Loucy (cell line): ENCODE measurements around the gene ETS1.

Experiments used
- H2AFZ ChIP-seq: fragments of 200-600 bp; sonication (generic); 2 replicates; pipeline ENCODE4 v1.6.0; 2016; ENCODE audit warnings: antibody characterized with exemption, mild to moderate bottlenecking, low read length, moderate library complexity
- H3F3A ChIP-seq: fragments of 200-600 bp; 2 replicates; pipeline ENCODE4 v1.6.0; 2016; ENCODE audit warnings: antibody characterized with exemption, low read depth, mild to moderate bottlenecking
- H3K27me3 ChIP-seq: fragments of 200-600 bp; sonication (generic); 2 replicates; pipeline ENCODE4 v1.6.1; 2014; ENCODE audit warnings: low read length, mild to moderate bottlenecking; ENCODE audit not compliant: insufficient read depth, poor library complexity, severe bottlenecking
- H3K36me3 ChIP-seq: fragments of 200-600 bp; sonication (generic); 2 replicates; pipeline ENCODE4 v1.6.1; 2016; ENCODE audit warnings: low read length; ENCODE audit not compliant: insufficient read depth
- H3K4me1 ChIP-seq: fragments of 200-600 bp; sonication (generic); 2 replicates; pipeline ENCODE4 v1.5.1; 2014; ENCODE audit warnings: low read length, mild to moderate bottlenecking; ENCODE audit not compliant: insufficient read depth, poor library complexity, severe bottlenecking
- H3K4me2 ChIP-seq: fragments of 200-600 bp; sonication (generic); 2 replicates; pipeline ENCODE4 v1.6.0; 2014; ENCODE audit warnings: antibody characterized with exemption, low read length, low read depth, mild to moderate bottlenecking; ENCODE audit not compliant: poor library complexity, severe bottlenecking
- H3K4me3 ChIP-seq: fragments of 200-600 bp; sonication (generic); 2 replicates; pipeline ENCODE4 v1.5.1; 2014; ENCODE audit warnings: low read length, mild to moderate bottlenecking, mixed read lengths; ENCODE audit not compliant: poor library complexity, severe bottlenecking
- H3K79me2 ChIP-seq: fragments of 200-600 bp; sonication (generic); 2 replicates; pipeline ENCODE4 v1.6.1; 2014; ENCODE audit warnings: low read length; ENCODE audit not compliant: insufficient read depth
- H3K9ac ChIP-seq: fragments of 200-600 bp; sonication (generic); 2 replicates; pipeline ENCODE4 v1.6.0; 2014; ENCODE audit warnings: mild to moderate bottlenecking, low read depth, low read length, moderate library complexity; ENCODE audit not compliant: poor library complexity, severe bottlenecking
- H3K9me2 ChIP-seq: fragments of 200-600 bp; sonication (generic); replicated peaks from 2 replicates; pipeline ENCODE4 v1.6.1; 2016; ENCODE audit warnings: low read depth, low read length, mixed read lengths
- H3K9me3 ChIP-seq: fragments of 200-600 bp; sonication (generic); 2 replicates; pipeline ENCODE4 v1.6.1; 2014; ENCODE audit warnings: mild to moderate bottlenecking, antibody characterized with exemption, low read length, low read depth; ENCODE audit not compliant: insufficient read depth
- H4K20me1 ChIP-seq: fragments of 200-600 bp; sonication (generic); 2 replicates; pipeline ENCODE4 v1.6.0; 2014; ENCODE audit warnings: antibody characterized with exemption, low read length, mild to moderate bottlenecking; ENCODE audit not compliant: insufficient read depth, poor library complexity, severe bottlenecking
- CTCF ChIP-seq: fragments of 200-600 bp; sonication (generic); conservative IDR thresholded peaks from 2 replicates; pipeline ENCODE4 v1.5.1; 2014; ENCODE audit warnings: mild to moderate bottlenecking, antibody characterized with exemption, low read length
- EZH2phosphoT487 ChIP-seq: fragments of 200-600 bp; IDR thresholded peaks from 2 replicates; pipeline ENCODE4 v1.6.1; 2018; ENCODE audit warnings: antibody characterized with exemption, mild to moderate bottlenecking, moderate library complexity, borderline replicate concordance

The ETS1 gene

GRCh38 chr11:128515826-128516778 lies 71.3 kb downstream of the ETS1 start:
- H2AFZ ChIP-seq, result no peak overlapping the region
- H3K9ac ChIP-seq, result peak overlapping the region; percentile 99
- no peaks in the 10 kb centered on the region for H3F3A ChIP-seq
- peaks cover 100% of the 10 kb centered on the region for H3K79me2 ChIP-seq
- H3K9me3 ChIP-seq, result no peaks in the 10 kb centered on the region
- H3K4me3 ChIP-seq, result peak overlapping the region; percentile 91
- TF ChIP-seq EZH2phosphoT487 (no peak), CTCF (no peak)
- H4K20me1 ChIP-seq, result peaks cover 99% of the 10 kb centered on the region
- peaks cover 28% of the 10 kb centered on the region for H3K36me3 ChIP-seq
- no peaks in the 10 kb centered on the region for H3K27me3 ChIP-seq
- no peaks in the 10 kb centered on the region for H3K9me2 ChIP-seq
- H3K4me1 ChIP-seq, result peaks cover 91% of the 10 kb centered on the region
- peak overlapping the region; percentile 96 for H3K4me2 ChIP-seq

- Histone ChIP-seq H3K4me3 (peak overlapping the region; percentile 91), H3K79me2 (peaks cover 100% of the 10 kb centered on the region), H3K9me2 (no peaks in the 10 kb centered on the region), H3F3A (no peaks in the 10 kb centered on the region), H3K27me3 (no peaks in the 10 kb centered on the region), H3K36me3 (peaks cover 28% of the 10 kb centered on the region), H3K9ac (peak overlapping the region; percentile 99), H3K4me1 (peaks cover 94% of the 10 kb centered on the region), H4K20me1 (peaks cover 99% of the 10 kb centered on the region), H3K4me2 (peak overlapping the region; percentile 96), H3K9me3 (no peaks in the 10 kb centered on the region), H2AFZ (no peak overlapping the region)
- TF ChIP-seq CTCF, result no peak
- TF ChIP-seq EZH2phosphoT487, result no peak
Measured at GRCh38 chr11:128515086-128515485, 72.3 kb downstream of the ETS1 start.

GRCh38 chr11:128513915-128514681 lies 73.3 kb downstream of the ETS1 start:
- Histone ChIP-seq H3K27me3 (no peaks in the 10 kb centered on the region), H3F3A (no peaks in the 10 kb centered on the region), H3K9me2 (no peaks in the 10 kb centered on the region), H3K36me3 (peaks cover 28% of the 10 kb centered on the region), H3K79me2 (peaks cover 100% of the 10 kb centered on the region), H3K4me2 (peak overlapping the region; percentile 96), H3K9me3 (no peaks in the 10 kb centered on the region), H2AFZ (no peak overlapping the region), H3K4me1 (peaks cover 97% of the 10 kb centered on the region), H3K4me3 (peak overlapping the region; percentile 91), H3K9ac (peak overlapping the region; percentile 99), H4K20me1 (peaks cover 99% of the 10 kb centered on the region)
- TF ChIP-seq EZH2phosphoT487, result no peak
- no peak for TF ChIP-seq CTCF
